Osteoblast (primary cell): Measurements from ENCODE around the gene JPH2. TPM values are rescaled to one million over a fixed set of nuclear protein-coding genes. Genes with fewer than 3 reads are reported as not detected.

Source experiments
- DNase-seq: peaks from one replicate; pipeline ENCODE4 v3.0.0; 2011; ENCODE audit warnings: low spot score, mixed read lengths; ENCODE audit not compliant: insufficient read length; ENCODE audit errors: missing footprints
- H2AFZ ChIP-seq: 2 replicates; pipeline ENCODE4 v1.6.0; 2011; ENCODE audit warnings: mild to moderate bottlenecking, low read length
- H3K27ac ChIP-seq: 2 replicates; pipeline ENCODE4 v1.5.1; 2011; ENCODE audit warnings: mild to moderate bottlenecking, low read depth, low read length, moderate library complexity
- H3K27me3 ChIP-seq: 2 replicates; pipeline ENCODE4 v1.6.0; 2012; ENCODE audit warnings: mild to moderate bottlenecking, control low read depth, inconsistent platforms, low read length, moderate library complexity; ENCODE audit not compliant: insufficient read depth
- H3K36me3 ChIP-seq: 2 replicates; pipeline ENCODE4 v1.5.1; 2011; ENCODE audit warnings: mild to moderate bottlenecking, low read length, control low read depth, moderate library complexity; ENCODE audit not compliant: insufficient read depth
- H3K4me1 ChIP-seq: 2 replicates; pipeline ENCODE4 v1.5.1; 2011; ENCODE audit warnings: mild to moderate bottlenecking, low read length, control low read depth, moderate library complexity; ENCODE audit not compliant: insufficient read depth
- H3K4me2 ChIP-seq: 2 replicates; pipeline ENCODE4 v1.6.0; 2011; ENCODE audit warnings: mild to moderate bottlenecking, low read length; ENCODE audit not compliant: insufficient read depth
- H3K4me3 ChIP-seq: fragments of 200-600 bp; sonication (generic); 3 replicates; pipeline ENCODE4 v1.5.1; 2012; ENCODE audit warnings: mild to moderate bottlenecking, low read length, inconsistent platforms; ENCODE audit not compliant: insufficient read depth
- H3K79me2 ChIP-seq: 2 replicates; pipeline ENCODE4 v1.6.0; 2012; ENCODE audit warnings: mild to moderate bottlenecking, low read length, control low read depth, inconsistent platforms; ENCODE audit not compliant: insufficient read depth
- H3K9me3 ChIP-seq: 2 replicates; pipeline ENCODE4 v1.5.1; 2011; ENCODE audit warnings: low read depth, low read length, control low read depth
- H4K20me1 ChIP-seq: 2 replicates; pipeline ENCODE4 v1.6.0; 2012; ENCODE audit warnings: mild to moderate bottlenecking, low read length, control low read depth; ENCODE audit not compliant: insufficient read depth
- total RNA-seq: library from RNA; depleted of rRNA; stranded (reverse); fragments of >200 nt; gene quantifications from 2 replicates; pipeline ENCODE4 v1.2.3, GENCODE V29; 2012
- TF ChIP-seq, protein P1 (sequence below): IDR thresholded peaks from 2 replicates; pipeline ENCODE4 v1.5.1; 2011; ENCODE audit warnings: mild to moderate bottlenecking, low read depth, low read length, moderate library complexity; ENCODE audit errors: extremely low read depth

Gene JPH2
- total RNA-seq, 1 donor = 2.2 TPM

DNA sequence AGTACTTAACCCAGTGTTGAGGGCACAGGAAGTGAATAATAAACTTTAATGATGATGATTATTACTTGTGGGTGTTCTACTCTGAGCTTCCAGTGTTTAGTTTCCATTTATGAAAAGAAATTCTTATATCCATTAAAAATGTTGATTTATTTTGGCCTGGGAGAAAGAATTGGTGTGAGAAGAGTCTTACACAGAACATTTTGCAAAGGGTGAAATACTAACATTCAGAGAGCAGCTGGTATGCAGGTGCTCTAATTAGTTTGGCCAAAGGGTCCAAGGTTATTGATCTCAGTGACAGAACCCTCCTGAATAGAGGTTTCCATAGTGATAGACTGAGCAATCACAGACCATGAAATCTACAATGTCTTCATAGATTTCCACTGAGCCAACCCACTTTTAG lies 19.1 kb upstream of the JPH2 start:
- no peak for DNase-seq
- no peaks in the 10 kb centered on the region for H3K9me3 ChIP-seq
- no peak overlapping the region for H3K27ac ChIP-seq
- peaks cover 75% of the 10 kb centered on the region for H3K79me2 ChIP-seq
- H2AFZ ChIP-seq = no peak overlapping the region
- H4K20me1 ChIP-seq = peaks cover 27% of the 10 kb centered on the region
- H3K4me1 ChIP-seq = peaks cover 44% of the 10 kb centered on the region
- peaks cover 26% of the 10 kb centered on the region for H3K36me3 ChIP-seq
- TF ChIP-seq, protein P1, sequence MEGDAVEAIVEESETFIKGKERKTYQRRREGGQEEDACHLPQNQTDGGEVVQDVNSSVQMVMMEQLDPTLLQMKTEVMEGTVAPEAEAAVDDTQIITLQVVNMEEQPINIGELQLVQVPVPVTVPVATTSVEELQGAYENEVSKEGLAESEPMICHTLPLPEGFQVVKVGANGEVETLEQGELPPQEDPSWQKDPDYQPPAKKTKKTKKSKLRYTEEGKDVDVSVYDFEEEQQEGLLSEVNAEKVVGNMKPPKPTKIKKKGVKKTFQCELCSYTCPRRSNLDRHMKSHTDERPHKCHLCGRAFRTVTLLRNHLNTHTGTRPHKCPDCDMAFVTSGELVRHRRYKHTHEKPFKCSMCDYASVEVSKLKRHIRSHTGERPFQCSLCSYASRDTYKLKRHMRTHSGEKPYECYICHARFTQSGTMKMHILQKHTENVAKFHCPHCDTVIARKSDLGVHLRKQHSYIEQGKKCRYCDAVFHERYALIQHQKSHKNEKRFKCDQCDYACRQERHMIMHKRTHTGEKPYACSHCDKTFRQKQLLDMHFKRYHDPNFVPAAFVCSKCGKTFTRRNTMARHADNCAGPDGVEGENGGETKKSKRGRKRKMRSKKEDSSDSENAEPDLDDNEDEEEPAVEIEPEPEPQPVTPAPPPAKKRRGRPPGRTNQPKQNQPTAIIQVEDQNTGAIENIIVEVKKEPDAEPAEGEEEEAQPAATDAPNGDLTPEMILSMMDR = no peak
- H3K27me3 ChIP-seq = no peaks in the 10 kb centered on the region
- H3K4me2 ChIP-seq = no peak overlapping the region
- H3K4me3 ChIP-seq = no peak overlapping the region

DNA sequence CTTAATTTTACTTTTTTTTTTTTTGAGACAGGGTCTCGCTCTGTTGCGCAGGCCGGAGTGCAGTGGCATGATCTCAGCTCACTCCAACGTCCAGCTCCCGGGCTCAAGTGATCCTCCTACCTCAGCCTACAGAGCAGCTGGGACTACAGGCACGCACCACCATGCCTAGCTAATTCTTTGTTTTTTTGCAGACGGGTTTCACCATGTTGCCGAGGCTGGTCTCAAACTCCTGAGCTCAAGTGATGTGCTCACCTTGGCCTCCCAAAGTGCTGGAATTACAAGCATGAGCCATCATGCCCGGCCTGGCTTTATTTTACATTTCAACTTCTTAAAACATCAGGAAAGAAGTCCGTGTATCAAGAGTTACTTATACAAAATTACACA lies 17.8 kb upstream of the JPH2 start:
- TF ChIP-seq, protein P1 = no peak
- Histone ChIP-seq H3K4me1 (peaks cover 55% of the 10 kb centered on the region), H3K4me2 (no peak overlapping the region)

DNA sequence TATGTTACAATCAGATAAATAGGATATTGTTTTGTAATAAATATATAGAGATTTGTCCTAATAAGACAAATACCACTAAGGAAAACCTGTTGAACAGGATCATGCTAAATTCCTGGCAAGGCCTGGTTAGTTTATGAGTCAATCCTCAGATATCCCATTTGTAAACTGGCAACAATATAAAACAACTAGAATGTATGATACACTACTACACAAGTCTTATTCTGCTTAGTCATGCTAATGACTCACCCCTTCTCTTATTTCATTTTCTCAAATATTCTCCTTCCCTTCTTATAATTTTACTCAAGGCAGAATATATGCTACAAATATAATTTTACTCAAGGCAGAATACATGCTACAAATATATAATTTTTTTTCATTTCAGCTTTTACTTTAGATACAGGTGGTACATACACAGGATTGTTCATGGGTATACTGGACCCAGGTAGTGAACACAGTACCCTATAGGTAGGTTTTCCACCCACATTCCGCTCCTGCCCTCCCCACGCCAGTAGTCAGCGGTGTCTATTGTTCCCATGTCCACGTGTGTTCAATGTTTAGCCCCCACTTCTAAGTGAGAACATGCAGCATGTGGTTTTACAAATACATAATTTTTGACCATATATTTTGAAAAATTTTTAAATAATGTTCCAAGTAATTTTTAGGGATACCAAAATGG lies 17.3 kb upstream of the JPH2 start:
- Histone ChIP-seq H3K4me2 (peak overlapping the region; percentile 56), H3K4me3 (no peak overlapping the region), H3K36me3 (peaks cover 44% of the 10 kb centered on the region), H4K20me1 (peaks cover 32% of the 10 kb centered on the region), H3K4me1 (peaks cover 54% of the 10 kb centered on the region), H3K27ac (peak overlapping the region; percentile 67), H3K79me2 (peaks cover 79% of the 10 kb centered on the region), H3K27me3 (no peaks in the 10 kb centered on the region), H2AFZ (no peak overlapping the region), H3K9me3 (no peaks in the 10 kb centered on the region)
- peak; percentile 95 for DNase-seq
- TF ChIP-seq, protein P1 = no peak

More for the DNA sequence above, 17.8 kb upstream of the JPH2 start:
- no peak overlapping the region for H2AFZ ChIP-seq
- H3K9me3 ChIP-seq = no peaks in the 10 kb centered on the region
- DNase-seq = no peak
- no peaks in the 10 kb centered on the region for H3K27me3 ChIP-seq
- peaks cover 79% of the 10 kb centered on the region for H3K79me2 ChIP-seq
- no peak overlapping the region for H3K4me3 ChIP-seq
- H4K20me1 ChIP-seq = peaks cover 33% of the 10 kb centered on the region
- peaks cover 38% of the 10 kb centered on the region for H3K36me3 ChIP-seq
- peak overlapping the region; percentile 67 for H3K27ac ChIP-seq

DNA sequence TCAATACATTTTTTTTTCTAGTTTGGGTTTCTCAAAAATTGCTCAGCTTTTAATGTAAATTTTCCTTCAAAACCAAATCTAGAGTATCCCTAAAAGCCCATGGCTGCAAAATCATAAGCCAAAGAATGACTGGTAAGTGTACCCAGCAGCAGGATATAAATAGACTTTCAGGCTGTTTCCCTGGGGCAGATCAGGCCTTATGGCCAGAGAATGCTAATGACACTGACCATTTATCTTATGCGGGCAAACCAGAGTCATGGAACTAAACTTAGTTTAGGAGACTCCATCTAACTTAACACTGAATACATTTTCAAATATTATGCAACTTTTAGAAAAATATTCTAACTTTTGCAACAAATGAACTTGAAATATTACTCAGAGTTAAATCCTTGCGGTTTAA lies 16.2 kb upstream of the JPH2 start:
- DNase-seq = no peak
- H3K4me3 ChIP-seq = no peak overlapping the region
- peaks cover 44% of the 10 kb centered on the region for H3K4me1 ChIP-seq
- peaks cover 23% of the 10 kb centered on the region for H4K20me1 ChIP-seq
- H2AFZ ChIP-seq = no peak overlapping the region
- no peak overlapping the region for H3K4me2 ChIP-seq
- H3K27ac ChIP-seq = peak overlapping the region; percentile 46
- TF ChIP-seq, protein P1 = no peak
- no peaks in the 10 kb centered on the region for H3K9me3 ChIP-seq
- no peaks in the 10 kb centered on the region for H3K27me3 ChIP-seq
- H3K79me2 ChIP-seq = peaks cover 72% of the 10 kb centered on the region
- H3K36me3 ChIP-seq = peaks cover 50% of the 10 kb centered on the region
